HepG2 (cell line): ENCODE data around the gene XPNPEP1. TPM values are rescaled to one million over a fixed set of nuclear protein-coding genes. Genes with fewer than 3 reads are reported as not detected.
A peak's percentile ranks its signal among the peaks of the same experiment; 100 is the strongest.

Experiments
- DR1 ChIP-seq: sonication (generic); formaldehyde crosslinking; IDR thresholded peaks from 2 replicates; pipeline ENCODE4 v1.8.0; 2021; ENCODE audit warnings: mild to moderate bottlenecking, missing genetic modification reagents, inconsistent platforms
- FOXJ3 ChIP-seq: sonication (generic); formaldehyde crosslinking; IDR thresholded peaks from 2 replicates; pipeline ENCODE4 v1.4.0; 2020; ENCODE audit warnings: missing genetic modification reagents, mild to moderate bottlenecking, borderline replicate concordance
- GATA4 ChIP-seq: sonication (generic); IDR thresholded peaks from 2 replicates; pipeline ENCODE4 v1.6.1; 2016; ENCODE audit warnings: antibody characterized with exemption, low read depth, borderline replicate concordance
- GLI4 ChIP-seq: sonication (generic); formaldehyde crosslinking; IDR thresholded peaks from 2 replicates; pipeline ENCODE4 v1.5.1; 2020; ENCODE audit warnings: missing genetic modification reagents, mild to moderate bottlenecking, moderate library complexity, borderline replicate concordance
- HNRNPH1 ChIP-seq: fragments of 200-400 bp; formaldehyde crosslinking; optimal IDR thresholded peaks from 2 replicates; pipeline ENCODE3; 2017; ENCODE audit warnings: mild to moderate bottlenecking, low read depth, low read length
- MLLT10 ChIP-seq: sonication (generic); formaldehyde crosslinking; IDR thresholded peaks from 2 replicates; pipeline ENCODE4 v1.4.0; 2020; ENCODE audit warnings: missing genetic modification reagents
- RFX1 ChIP-seq: fragments of 450-650 bp; IDR thresholded peaks from 2 replicates; pipeline ENCODE4 v1.6.1; 2017
- SALL1 ChIP-seq: sonication (generic); formaldehyde crosslinking; IDR thresholded peaks from 2 replicates; pipeline ENCODE4 v1.8.0; 2022; ENCODE audit warnings: mild to moderate bottlenecking, missing genetic modification reagents
- SETDB1 ChIP-seq: sonication (generic); formaldehyde crosslinking; IDR thresholded peaks from 2 replicates; pipeline ENCODE4 v1.5.1; 2020; ENCODE audit warnings: missing genetic modification reagents, mild to moderate bottlenecking, borderline replicate concordance
- SNAPC5 ChIP-seq: sonication (generic); formaldehyde crosslinking; IDR thresholded peaks from 2 replicates; pipeline ENCODE4 v1.8.1; 2023; ENCODE audit warnings: mild to moderate bottlenecking, missing genetic modification reagents, borderline replicate concordance
- TAF15 ChIP-seq: fragments of 200-400 bp; formaldehyde crosslinking; IDR thresholded peaks from one replicate; pipeline ENCODE4 v1.6.1; 2018; ENCODE audit warnings: mild to moderate bottlenecking, low read depth, low read length; ENCODE audit not compliant: poor library complexity, severe bottlenecking
- ZKSCAN5 ChIP-seq: sonication (generic); formaldehyde crosslinking; IDR thresholded peaks from 2 replicates; pipeline ENCODE4 v1.5.1; 2020; ENCODE audit warnings: mild to moderate bottlenecking, missing genetic modification reagents
- ZNF160 ChIP-seq: sonication (generic); formaldehyde crosslinking; IDR thresholded peaks from 2 replicates; pipeline ENCODE4 v1.8.0; 2022; ENCODE audit warnings: mild to moderate bottlenecking, inconsistent platforms, missing genetic modification reagents
- ZNF333 ChIP-seq: sonication (generic); formaldehyde crosslinking; IDR thresholded peaks from 2 replicates; pipeline ENCODE4 v1.4.0; 2020; ENCODE audit warnings: mild to moderate bottlenecking, missing genetic modification reagents, borderline replicate concordance
- ZNF44 ChIP-seq: sonication (generic); formaldehyde crosslinking; IDR thresholded peaks from 2 replicates; pipeline ENCODE4 v1.5.1; 2020; ENCODE audit warnings: mild to moderate bottlenecking, missing genetic modification reagents
- ZNF468 ChIP-seq: sonication (generic); formaldehyde crosslinking; IDR thresholded peaks from 2 replicates; pipeline ENCODE4 v1.8.0; 2022; ENCODE audit warnings: mild to moderate bottlenecking, moderate library complexity, missing genetic modification reagents
- ZNF543 ChIP-seq: sonication (generic); formaldehyde crosslinking; IDR thresholded peaks from 2 replicates; pipeline ENCODE4 v1.4.0; 2020; ENCODE audit warnings: mild to moderate bottlenecking, missing genetic modification reagents
- polyA plus RNA-seq, 8 experiments: library from polyadenylated mRNA; depleted of rRNA in 3 of 8; stranded (reverse) in 7 of 8; unstranded in 1 of 8; fragments of >200 nt; fragmentation: Illumina TruSeq in 4 of 8; extraction: Trizol in 4 of 8; gene quantifications; 2 replicates each; pipeline versions ENCODE4 v1.2.1 to v1.2.3, GENCODE V29; 2011 to 2016; ENCODE audit warnings: low read depth in 4 of 8, missing spikeins in 1 of 8, mixed read lengths in 1 of 8; ENCODE audit not compliant: insufficient read depth in 1 of 8
- total RNA-seq, 5 experiments: library from RNA; depleted of rRNA; stranded (reverse); fragments of >200 nt; fragmentation: Illumina TruSeq; extraction: Trizol; gene quantifications; 2 replicates each; pipeline ENCODE4 v1.2.3, GENCODE V29; 2016; ENCODE audit warnings: low read depth in 1 of 5
- TF ChIP-seq, protein P1 (sequence below): sonication (generic); formaldehyde crosslinking; IDR thresholded peaks from 2 replicates; pipeline ENCODE4 v1.5.0; 2020; ENCODE audit warnings: mild to moderate bottlenecking, low read depth, missing genetic modification reagents, borderline replicate concordance
- TF ChIP-seq, protein P2 (sequence below): sonication (generic); formaldehyde crosslinking; IDR thresholded peaks from one replicate; pipeline ENCODE4 v1.5.1; 2020; ENCODE audit warnings: mild to moderate bottlenecking, missing genetic modification reagents; ENCODE audit errors: not compliant biosample characterization

Gene XPNPEP1
- total and polyA plus RNA-seq, 2 of the 13 experiments (the other 11 are each of a cell fraction or from before 2014, with no cell fraction given): 30.3 to 55.5 TPM

DNA sequence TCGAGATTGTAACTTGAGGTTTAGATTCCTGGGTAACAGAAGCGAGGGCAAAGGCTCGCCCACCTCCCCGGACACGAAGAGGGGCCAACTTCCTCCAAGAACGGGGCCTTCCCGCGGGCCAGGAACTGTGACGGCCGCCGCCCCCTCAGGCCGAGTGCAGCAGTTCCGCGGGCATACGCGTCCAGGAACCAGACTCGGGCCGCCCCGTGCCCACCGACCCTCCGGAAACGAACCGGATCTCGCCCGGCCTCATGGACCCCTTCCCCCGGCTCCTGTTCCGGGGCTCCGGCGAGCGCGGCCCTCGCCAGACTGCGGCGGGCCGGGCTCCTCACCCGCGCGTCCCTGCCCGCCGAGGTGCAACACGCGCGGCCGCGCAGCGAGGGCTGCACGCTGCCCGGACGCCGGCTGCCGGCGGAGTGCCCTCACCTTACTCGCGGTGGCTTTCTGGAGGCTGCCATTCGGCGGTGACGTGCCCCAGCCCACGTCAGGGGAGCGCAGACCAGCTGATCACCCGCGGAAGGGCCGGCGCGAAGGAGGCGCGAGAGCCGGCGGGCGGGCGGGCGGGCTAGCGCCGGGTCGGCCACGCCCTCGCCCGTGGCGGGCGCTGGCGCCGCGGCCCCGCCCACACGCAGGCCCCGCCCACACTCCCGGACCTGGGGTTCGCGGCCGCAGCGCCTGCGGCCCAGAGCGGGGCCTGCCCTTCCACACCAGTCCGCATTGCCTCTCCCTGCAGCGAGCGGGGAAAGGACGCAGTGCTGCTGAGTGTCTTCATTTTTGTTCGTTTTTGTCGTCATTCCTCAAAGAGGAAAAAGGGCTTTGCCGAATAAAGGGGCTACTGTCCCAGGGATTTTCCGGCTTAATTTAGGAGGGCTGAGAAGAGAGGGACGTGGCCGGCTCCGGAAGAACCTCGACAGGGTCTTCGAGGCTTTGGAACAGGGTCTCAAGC lies at the start of gene XPNPEP1 (continued):
- TF ChIP-seq TAF15 (no peak), DR1 (CRISPR knock-in tag) (peak; percentile 5; the same call in 1 of the 2 replicates), RFX1 (no peak), SALL1 (CRISPR knock-in tag) (peak; percentile 25; the same call in 1 of the 2 replicates), FOXJ3 (CRISPR knock-in tag) (no peak), ZNF44 (CRISPR knock-in tag) (no peak), ZKSCAN5 (no peak), HNRNPH1 (no peak), ZNF333 (no peak), ZNF468 (CRISPR knock-in tag) (no peak), GLI4 (no peak), SETDB1 (no peak), MLLT10 (CRISPR knock-in tag) (no peak), GATA4 (peak; percentile 53; the same call in 1 of the 2 replicates), ZNF543 (CRISPR knock-in tag) (0 out of 2 replicates have a peak, but pooled peaks have one; percentile 5), SNAPC5 (CRISPR knock-in tag) (0 out of 2 replicates have a peak, but pooled peaks have one; percentile 23), ZNF160 (CRISPR knock-in tag) (no peak; the same call in 1 of the 2 replicates)
- TF ChIP-seq, protein P1, sequence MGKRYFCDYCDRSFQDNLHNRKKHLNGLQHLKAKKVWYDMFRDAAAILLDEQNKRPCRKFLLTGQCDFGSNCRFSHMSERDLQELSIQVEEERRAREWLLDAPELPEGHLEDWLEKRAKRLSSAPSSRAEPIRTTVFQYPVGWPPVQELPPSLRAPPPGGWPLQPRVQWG (CRISPR knock-in tag): no peak
- TF ChIP-seq, protein P2, sequence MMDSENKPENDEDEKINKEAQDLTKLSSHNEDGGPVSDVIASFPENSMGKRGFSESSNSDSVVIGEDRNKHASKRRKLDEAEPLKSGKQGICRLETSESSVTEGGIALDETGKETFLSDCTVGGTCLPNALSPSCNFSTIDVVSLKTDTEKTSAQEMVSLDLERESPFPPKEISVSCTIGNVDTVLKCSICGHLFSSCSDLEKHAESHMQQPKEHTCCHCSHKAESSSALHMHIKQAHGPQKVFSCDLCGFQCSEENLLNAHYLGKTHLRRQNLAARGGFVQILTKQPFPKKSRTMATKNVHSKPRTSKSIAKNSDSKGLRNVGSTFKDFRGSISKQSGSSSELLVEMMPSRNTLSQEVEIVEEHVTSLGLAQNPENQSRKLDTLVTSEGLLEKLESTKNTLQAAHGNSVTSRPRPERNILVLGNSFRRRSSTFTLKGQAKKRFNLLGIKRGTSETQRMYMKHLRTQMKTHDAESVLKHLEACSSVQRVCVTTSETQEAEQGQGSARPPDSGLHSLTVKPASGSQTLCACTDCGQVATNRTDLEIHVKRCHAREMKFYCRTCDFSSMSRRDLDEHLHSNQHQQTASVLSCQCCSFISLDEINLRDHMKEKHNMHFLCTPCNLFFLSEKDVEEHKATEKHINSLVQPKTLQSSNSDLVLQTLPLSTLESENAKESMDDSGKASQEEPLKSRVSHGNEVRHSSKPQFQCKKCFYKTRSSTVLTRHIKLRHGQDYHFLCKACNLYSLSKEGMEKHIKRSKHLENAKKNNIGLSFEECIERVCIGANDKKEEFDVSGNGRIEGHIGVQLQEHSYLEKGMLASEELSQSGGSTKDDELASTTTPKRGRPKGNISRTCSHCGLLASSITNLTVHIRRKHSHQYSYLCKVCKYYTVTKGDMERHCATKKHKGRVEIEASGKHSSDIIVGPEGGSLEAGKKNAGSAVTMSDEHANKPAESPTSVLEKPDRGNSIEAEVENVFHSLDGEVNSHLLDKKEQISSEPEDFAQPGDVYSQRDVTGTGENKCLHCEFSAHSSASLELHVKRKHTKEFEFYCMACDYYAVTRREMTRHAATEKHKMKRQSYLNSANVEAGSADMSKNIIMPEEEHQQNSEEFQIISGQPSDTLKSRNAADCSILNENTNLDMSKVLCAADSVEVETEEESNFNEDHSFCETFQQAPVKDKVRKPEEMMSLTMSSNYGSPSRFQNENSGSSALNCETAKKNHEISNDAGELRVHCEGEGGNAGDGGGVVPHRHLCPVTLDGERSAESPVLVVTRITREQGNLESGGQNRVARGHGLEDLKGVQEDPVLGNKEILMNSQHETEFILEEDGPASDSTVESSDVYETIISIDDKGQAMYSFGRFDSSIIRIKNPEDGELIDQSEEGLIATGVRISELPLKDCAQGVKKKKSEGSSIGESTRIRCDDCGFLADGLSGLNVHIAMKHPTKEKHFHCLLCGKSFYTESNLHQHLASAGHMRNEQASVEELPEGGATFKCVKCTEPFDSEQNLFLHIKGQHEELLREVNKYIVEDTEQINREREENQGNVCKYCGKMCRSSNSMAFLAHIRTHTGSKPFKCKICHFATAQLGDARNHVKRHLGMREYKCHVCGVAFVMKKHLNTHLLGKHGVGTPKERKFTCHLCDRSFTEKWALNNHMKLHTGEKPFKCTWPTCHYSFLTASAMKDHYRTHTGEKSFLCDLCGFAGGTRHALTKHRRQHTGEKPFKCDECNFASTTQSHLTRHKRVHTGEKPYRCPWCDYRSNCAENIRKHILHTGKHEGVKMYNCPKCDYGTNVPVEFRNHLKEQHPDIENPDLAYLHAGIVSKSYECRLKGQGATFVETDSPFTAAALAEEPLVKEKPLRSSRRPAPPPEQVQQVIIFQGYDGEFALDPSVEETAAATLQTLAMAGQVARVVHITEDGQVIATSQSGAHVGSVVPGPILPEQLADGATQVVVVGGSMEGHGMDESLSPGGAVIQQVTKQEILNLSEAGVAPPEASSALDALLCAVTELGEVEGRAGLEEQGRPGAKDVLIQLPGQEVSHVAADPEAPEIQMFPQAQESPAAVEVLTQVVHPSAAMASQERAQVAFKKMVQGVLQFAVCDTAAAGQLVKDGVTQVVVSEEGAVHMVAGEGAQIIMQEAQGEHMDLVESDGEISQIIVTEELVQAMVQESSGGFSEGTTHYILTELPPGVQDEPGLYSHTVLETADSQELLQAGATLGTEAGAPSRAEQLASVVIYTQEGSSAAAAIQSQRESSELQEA: no peak
